Upper lobe of left lung (tissue), 6 donors: ENCODE data around the gene LHFPL3. TPM values are rescaled to one million over a fixed set of nuclear protein-coding genes. Genes with fewer than 3 reads are reported as not detected.
A peak's percentile ranks its signal among the peaks of the same experiment; 100 is the strongest.

ENCODE experiments used
- ATAC-seq, 2 donors: fragments of 200-7000 bp; cut with Tn5 transposase; one replicate each; pipeline ENCODE4 v1.9.1; 2022; ENCODE audit warnings: mild to moderate bottlenecking in 2 of 2, moderate library complexity in 2 of 2; ENCODE audit not compliant: low FRiP score in 2 of 2
- DNase-seq, 2 donors: peaks; one replicate each; pipeline ENCODE4 v3.0.0-alpha.2; 2019 to 2020
- H3K27ac ChIP-seq, 4 donors: fragments of 200-600 bp; sonication (generic); one replicate each; pipeline ENCODE4 v1.5.1; 2016 to 2019
- H3K27me3 ChIP-seq, 4 donors: fragments of 200-600 bp; sonication (generic); one replicate each; pipeline ENCODE4 v1.5.1; 2017 to 2019
- H3K36me3 ChIP-seq, 4 donors: fragments of 200-600 bp; sonication (generic); one replicate each; pipeline ENCODE4 v1.5.1; 2016 to 2019
- H3K4me1 ChIP-seq, 4 donors: fragments of 200-600 bp; sonication (generic); one replicate each; pipeline ENCODE4 v1.5.1; 2018 to 2019
- H3K4me3 ChIP-seq, 4 donors: fragments of 200-600 bp; sonication (generic); one replicate each; pipeline ENCODE4 v1.5.1; 2017 to 2019; ENCODE audit warnings: mild to moderate bottlenecking in 2 of 4, moderate library complexity in 1 of 4
- H3K9me3 ChIP-seq, 4 donors: fragments of 200-600 bp; sonication (generic); one replicate each; pipeline ENCODE4 v1.5.1; 2018 to 2019
- CTCF ChIP-seq, 6 experiments: fragments of 450-650 bp in 4 of 6; fragments of 200-600 bp in 2 of 6; sonication (generic) in 2 of 6; IDR thresholded peaks; one replicate each; pipeline ENCODE4 v1.5.1; 2016 to 2019; ENCODE audit warnings: antibody characterized with exemption in 6 of 6
- EP300 ChIP-seq, 4 donors: sonication (generic); formaldehyde crosslinking; IDR thresholded peaks; one replicate each; pipeline ENCODE4 v1.5.1; 2017; ENCODE audit warnings: antibody characterized with exemption in 4 of 4, control low read depth in 2 of 4
- POLR2A ChIP-seq, 4 donors: fragments of 450-650 bp; IDR thresholded peaks; one replicate each; pipeline ENCODE4 v1.5.1; 2016 to 2017; ENCODE audit warnings: antibody characterized with exemption in 4 of 4, mild to moderate bottlenecking in 2 of 4
- POLR2AphosphoS5 ChIP-seq, 2 donors: sonication (generic); formaldehyde crosslinking; IDR thresholded peaks; one replicate each; pipeline ENCODE4 v1.5.1; 2017; ENCODE audit warnings: antibody characterized with exemption in 2 of 2
- WGBS, 2 donors: methylation state at CpG; one replicate each; pipeline ENCODE4 v1.1.5; 2017 to 2018; 5-methylcytosine and 5-hydroxymethylcytosine counted together
- total RNA-seq, 6 donors: library from RNA; depleted of rRNA in 4 of 6; stranded (reverse); fragments of >200 nt in 4 of 6; gene quantifications; one replicate each; pipeline versions ENCODE4 v1.1.0 to v1.2.1, GENCODE V29; 2016 to 2021
- donor health status: DM: no; HTN: no; CAD: no; lungs with moderate emphysema.
- donor health status: DM: no; HTN: yes; CAD: no; lungs with severe emphysema.

The LHFPL3 gene
- total RNA-seq, 6 donors from 2014 or later: not detected

DNA sequence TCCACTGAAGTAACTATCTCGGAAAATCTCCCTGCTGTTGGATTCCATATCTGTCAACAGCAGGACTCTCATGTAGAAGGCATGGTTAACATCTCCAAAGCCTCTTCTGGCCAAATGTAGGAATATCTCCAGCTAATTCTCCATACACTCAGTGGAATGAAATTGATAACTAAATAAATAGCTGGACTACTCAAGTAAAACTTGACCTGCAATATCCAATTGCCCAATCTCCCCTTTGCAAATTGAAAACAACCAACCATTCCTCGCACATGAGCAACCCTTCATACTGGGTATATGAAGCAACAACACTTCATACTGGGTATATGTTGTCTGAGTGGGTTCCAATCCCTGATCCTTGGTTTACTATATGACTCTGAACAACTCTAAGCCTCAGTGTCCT is 580.2 kb downstream of the LHFPL3 start:
- no peak for ATAC-seq
- DNase-seq: no peak
- H3K36me3 ChIP-seq: no peaks in the 10 kb centered on the region
- 60 to 61% methylated on average over 2 of the region's 2 CpGs for WGBS, 2 donors
- no peak overlapping the region for H3K27ac ChIP-seq
- H3K4me1 ChIP-seq: no peaks in the 10 kb centered on the region
- H3K9me3 ChIP-seq: no peaks in the 10 kb centered on the region
- TF ChIP-seq POLR2A (IDR thresholded peaks at IDR 0.05): no peak
- no peak for TF ChIP-seq EP300 (IDR thresholded peaks at IDR 0.05)
- no peak for TF ChIP-seq CTCF (IDR thresholded peaks at IDR 0.05)
- no peak for TF ChIP-seq POLR2AphosphoS5 (IDR thresholded peaks at IDR 0.05)
- H3K4me3 ChIP-seq: no peak overlapping the region
- no peaks in the 10 kb centered on the region for H3K27me3 ChIP-seq

DNA sequence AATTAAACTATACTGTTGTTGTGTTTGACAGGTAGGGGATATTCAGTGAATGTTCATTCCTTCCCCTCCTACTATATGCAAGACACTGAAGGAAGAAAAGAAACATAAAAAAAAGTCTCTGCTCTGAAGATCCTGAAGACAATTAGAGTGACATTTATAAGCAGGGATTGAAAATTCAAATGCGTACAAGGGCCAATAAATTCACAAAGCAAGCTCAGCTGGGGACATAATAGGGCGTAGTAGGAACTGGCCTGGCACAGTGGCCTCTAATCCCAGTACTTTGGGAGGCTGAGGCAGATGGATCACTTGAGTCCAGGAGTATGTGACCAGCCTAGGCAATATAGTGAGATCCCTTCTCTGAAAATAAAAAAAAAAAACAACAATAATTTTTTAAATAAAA is 580.7 kb downstream of the LHFPL3 start:
- no peak overlapping the region for H3K4me3 ChIP-seq
- 92 to 99% methylated on average over 2 of the region's 2 CpGs for WGBS, 2 donors
- H3K27me3 ChIP-seq: no peaks in the 10 kb centered on the region
- no peak for DNase-seq
- no peaks in the 10 kb centered on the region for H3K36me3 ChIP-seq
- no peak for ATAC-seq
- TF ChIP-seq POLR2AphosphoS5 (IDR thresholded peaks at IDR 0.05) (no peak), EP300 (IDR thresholded peaks at IDR 0.05) (no peak), POLR2A (IDR thresholded peaks at IDR 0.05) (no peak), CTCF (IDR thresholded peaks at IDR 0.05) (no peak)
- H3K27ac ChIP-seq: no peak overlapping the region
- H3K4me1 ChIP-seq: no peaks in the 10 kb centered on the region
- H3K9me3 ChIP-seq: no peaks in the 10 kb centered on the region

DNA sequence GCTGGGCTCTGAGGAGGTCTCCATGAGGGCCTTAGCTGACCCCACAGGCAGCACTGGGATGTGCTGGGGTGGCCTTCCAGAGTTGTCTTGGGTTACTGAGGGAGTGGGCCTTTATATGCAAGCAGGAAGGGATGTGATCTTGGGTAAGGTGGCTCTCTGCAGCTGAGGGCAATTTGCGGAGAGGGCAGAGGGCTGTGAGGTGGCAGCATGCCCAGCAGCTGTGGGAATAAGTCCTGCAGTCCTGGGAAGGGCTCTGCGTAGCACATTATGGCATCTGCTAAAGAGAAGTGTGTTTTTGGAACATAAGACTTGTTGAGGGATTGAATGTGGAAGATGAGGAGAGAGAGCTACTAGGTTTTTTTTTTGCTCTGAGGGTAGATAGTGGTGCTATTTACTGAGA is 586.0 kb downstream of the LHFPL3 start:
- WGBS, 2 donors: 75 to 83% methylated on average over 2 of the region's 2 CpGs
- no peak for TF ChIP-seq CTCF (IDR thresholded peaks at IDR 0.05)
- no peak for TF ChIP-seq POLR2A (IDR thresholded peaks at IDR 0.05)
- no peak for TF ChIP-seq POLR2AphosphoS5 (IDR thresholded peaks at IDR 0.05)
- no peak for TF ChIP-seq EP300 (IDR thresholded peaks at IDR 0.05)
- H3K9me3 ChIP-seq: no peaks in the 10 kb centered on the region
- no peak for ATAC-seq
- H3K36me3 ChIP-seq: no peaks in the 10 kb centered on the region
- no peaks in the 10 kb centered on the region for H3K4me1 ChIP-seq
- H3K27me3 ChIP-seq: no peaks in the 10 kb centered on the region
- no peak for DNase-seq
- H3K4me3 ChIP-seq: no peak overlapping the region
- H3K27ac ChIP-seq: no peak overlapping the region

GRCh38 chr7:104921596-104921995 is 593.2 kb downstream of the LHFPL3 start:
- Histone ChIP-seq H3K9me3 (no peaks in the 10 kb centered on the region), H3K27me3 (no peaks in the 10 kb centered on the region), H3K4me1 (peaks cover 6 to 13% (median 8%) of the 10 kb centered on the region in 4 donors), H3K4me3 (peak overlapping the region in 1 of 4 donors; percentile 40), H3K27ac (no peak overlapping the region), H3K36me3 (no peaks in the 10 kb centered on the region)
- TF ChIP-seq POLR2A (IDR thresholded peaks at IDR 0.05) (no peak), CTCF (IDR thresholded peaks at IDR 0.05) (no peak), EP300 (IDR thresholded peaks at IDR 0.05) (no peak), POLR2AphosphoS5 (IDR thresholded peaks at IDR 0.05) (no peak)
- 100% methylated on average over 2 of the region's 2 CpGs for WGBS, 2 donors
- no peak for DNase-seq
- ATAC-seq: no peak

DNA sequence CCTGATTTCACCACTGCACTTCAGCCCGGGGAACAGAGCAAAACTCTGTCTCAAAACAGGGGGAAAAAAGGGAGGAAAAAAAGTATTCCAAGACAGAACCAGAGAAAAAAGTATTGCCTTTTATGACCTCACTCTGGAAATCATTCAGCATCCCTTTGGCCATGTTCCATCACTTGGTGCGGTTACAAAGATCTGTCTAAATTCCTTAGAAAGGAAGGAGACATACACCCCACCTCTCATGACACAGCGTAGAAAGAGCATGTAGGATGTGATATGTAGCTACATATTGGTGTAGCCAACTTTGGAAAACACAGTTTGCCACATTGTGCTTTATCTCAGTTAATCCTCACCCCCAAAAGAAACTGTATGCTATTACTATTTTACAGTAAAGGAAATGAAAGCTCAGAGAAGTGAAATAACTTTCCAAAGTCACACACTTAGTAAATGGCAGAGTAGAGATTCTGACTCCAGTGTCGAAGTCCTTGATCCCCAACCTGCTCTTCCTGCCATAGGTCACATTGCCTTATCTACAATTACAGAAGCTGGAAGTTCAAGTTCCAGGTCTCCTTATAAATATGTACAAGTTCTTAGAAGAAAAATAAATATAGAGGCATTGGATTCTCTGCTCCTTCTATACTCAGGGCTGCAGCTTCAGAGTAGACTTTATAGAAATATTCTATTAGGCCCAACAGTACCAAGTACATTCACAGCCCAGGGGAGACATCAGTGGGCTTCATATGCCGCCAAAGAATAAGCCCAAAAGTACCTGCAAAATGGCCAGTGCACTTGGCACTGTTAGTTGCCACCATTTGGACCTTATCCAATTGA is 594.0 kb downstream of the LHFPL3 start:
- peak in 1 of 2 donors; percentile 31 for ATAC-seq
- Histone ChIP-seq H3K27me3 (no peaks in the 10 kb centered on the region), H3K4me1 (peaks cover 6 to 13% (median 8%) of the 10 kb centered on the region in 4 donors), H3K9me3 (no peaks in the 10 kb centered on the region), H3K4me3 (peak overlapping the region in 1 of 4 donors; percentile 40), H3K27ac (peak overlapping the region in 3 of 4 donors; percentile 13 to 71 (median 67)), H3K36me3 (no peaks in the 10 kb centered on the region)
- no peak for DNase-seq
- 60 to 62% methylated on average over 4 to 5 of the region's 5 CpGs for WGBS, 2 donors
- no peak for TF ChIP-seq POLR2AphosphoS5 (IDR thresholded peaks at IDR 0.05)
- no peak for TF ChIP-seq POLR2A (IDR thresholded peaks at IDR 0.05)
- TF ChIP-seq CTCF (IDR thresholded peaks at IDR 0.05): no peak
- TF ChIP-seq EP300 (IDR thresholded peaks at IDR 0.05): no peak
